NB4 (cell line): Measurements from ENCODE around the gene DIS3L2.

ENCODE experiments used
- MYC ChIP-seq: IDR thresholded peaks from 2 replicates; pipeline ENCODE4 v1.6.1; 2011; ENCODE audit warnings: low read depth, low read length
- POLR2A ChIP-seq: IDR thresholded peaks from 2 replicates; pipeline ENCODE4 v1.6.1; 2011; ENCODE audit warnings: mild to moderate bottlenecking; ENCODE audit not compliant: insufficient read length; ENCODE audit errors: extremely low read depth
- TF ChIP-seq, protein P1 (sequence below): IDR thresholded peaks from one replicate; pipeline ENCODE4 v1.5.1; 2012; ENCODE audit warnings: low read depth, low read length
- TF ChIP-seq, protein P2 (sequence below): IDR thresholded peaks from 2 replicates; pipeline ENCODE4 v1.6.1; 2011; ENCODE audit warnings: low read depth, low read length

DNA sequence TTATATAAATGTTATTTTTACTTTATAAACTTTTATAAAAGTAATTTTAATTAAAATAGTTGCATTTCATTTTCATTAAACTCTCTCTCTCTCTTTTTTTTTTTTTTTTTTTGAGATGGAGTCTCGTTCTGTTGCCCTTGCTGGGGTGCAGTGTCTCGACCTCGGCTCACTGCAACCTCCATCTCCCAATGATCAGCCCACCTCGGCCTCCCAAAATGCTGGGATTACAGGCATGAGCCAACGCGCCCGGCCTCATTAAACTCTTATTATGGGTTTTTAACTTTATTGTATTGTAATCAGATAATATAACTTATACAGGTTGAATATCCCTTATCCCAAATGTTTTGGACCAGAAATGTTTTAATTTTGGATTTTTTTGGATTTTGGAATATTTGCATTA is 24.5 kb upstream of the DIS3L2 start:
- TF ChIP-seq, protein P1, sequence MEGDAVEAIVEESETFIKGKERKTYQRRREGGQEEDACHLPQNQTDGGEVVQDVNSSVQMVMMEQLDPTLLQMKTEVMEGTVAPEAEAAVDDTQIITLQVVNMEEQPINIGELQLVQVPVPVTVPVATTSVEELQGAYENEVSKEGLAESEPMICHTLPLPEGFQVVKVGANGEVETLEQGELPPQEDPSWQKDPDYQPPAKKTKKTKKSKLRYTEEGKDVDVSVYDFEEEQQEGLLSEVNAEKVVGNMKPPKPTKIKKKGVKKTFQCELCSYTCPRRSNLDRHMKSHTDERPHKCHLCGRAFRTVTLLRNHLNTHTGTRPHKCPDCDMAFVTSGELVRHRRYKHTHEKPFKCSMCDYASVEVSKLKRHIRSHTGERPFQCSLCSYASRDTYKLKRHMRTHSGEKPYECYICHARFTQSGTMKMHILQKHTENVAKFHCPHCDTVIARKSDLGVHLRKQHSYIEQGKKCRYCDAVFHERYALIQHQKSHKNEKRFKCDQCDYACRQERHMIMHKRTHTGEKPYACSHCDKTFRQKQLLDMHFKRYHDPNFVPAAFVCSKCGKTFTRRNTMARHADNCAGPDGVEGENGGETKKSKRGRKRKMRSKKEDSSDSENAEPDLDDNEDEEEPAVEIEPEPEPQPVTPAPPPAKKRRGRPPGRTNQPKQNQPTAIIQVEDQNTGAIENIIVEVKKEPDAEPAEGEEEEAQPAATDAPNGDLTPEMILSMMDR: no peak
- TF ChIP-seq POLR2A (no peak), MYC (no peak)
- TF ChIP-seq, protein P2, sequence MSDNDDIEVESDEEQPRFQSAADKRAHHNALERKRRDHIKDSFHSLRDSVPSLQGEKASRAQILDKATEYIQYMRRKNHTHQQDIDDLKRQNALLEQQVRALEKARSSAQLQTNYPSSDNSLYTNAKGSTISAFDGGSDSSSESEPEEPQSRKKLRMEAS: no peak
